Brain microvascular endothelial cell (primary cell): ENCODE measurements around the gene LAPTM5.
A peak's percentile ranks its signal among the peaks of the same experiment; 100 is the strongest.

Experiments used
- DNase-seq: peaks from one replicate; pipeline ENCODE4 v3.0.0-alpha.2; 2020
- H3K27ac ChIP-seq: fragments of 250-450 bp; sonication (Bioruptor Pico); 2 replicates; pipeline ENCODE4 v1.5.1; 2020; ENCODE audit warnings: mild to moderate bottlenecking, moderate library complexity
- H3K27me3 ChIP-seq: fragments of 250-450 bp; sonication (Bioruptor Pico); replicated peaks from 2 replicates; pipeline ENCODE4 v1.5.1; 2020; ENCODE audit warnings: mild to moderate bottlenecking
- H3K36me3 ChIP-seq: fragments of 250-450 bp; sonication (Bioruptor Pico); replicated peaks from 2 replicates; pipeline ENCODE4 v1.5.1; 2020; ENCODE audit warnings: mild to moderate bottlenecking
- H3K4me3 ChIP-seq: 2 replicates; pipeline ENCODE4 v1.5.1; 2011; ENCODE audit warnings: low read depth, mild to moderate bottlenecking, control low read depth, low read length, moderate library complexity
- in situ Hi-C: cut with HindIII; loops from 2 replicates; pipeline ENCODE4 v1.10.0; 2017; ENCODE audit warnings: low sequenced_read_pairs, low pct_ligation_motif_present
- TF ChIP-seq, protein P1 (sequence below): IDR thresholded peaks from 2 replicates; pipeline ENCODE4 v1.5.1; 2011; ENCODE audit warnings: low read depth, mild to moderate bottlenecking, moderate library complexity, low read length, control low read depth, inconsistent platforms; ENCODE audit errors: missing control alignments

The LAPTM5 gene

DNA sequence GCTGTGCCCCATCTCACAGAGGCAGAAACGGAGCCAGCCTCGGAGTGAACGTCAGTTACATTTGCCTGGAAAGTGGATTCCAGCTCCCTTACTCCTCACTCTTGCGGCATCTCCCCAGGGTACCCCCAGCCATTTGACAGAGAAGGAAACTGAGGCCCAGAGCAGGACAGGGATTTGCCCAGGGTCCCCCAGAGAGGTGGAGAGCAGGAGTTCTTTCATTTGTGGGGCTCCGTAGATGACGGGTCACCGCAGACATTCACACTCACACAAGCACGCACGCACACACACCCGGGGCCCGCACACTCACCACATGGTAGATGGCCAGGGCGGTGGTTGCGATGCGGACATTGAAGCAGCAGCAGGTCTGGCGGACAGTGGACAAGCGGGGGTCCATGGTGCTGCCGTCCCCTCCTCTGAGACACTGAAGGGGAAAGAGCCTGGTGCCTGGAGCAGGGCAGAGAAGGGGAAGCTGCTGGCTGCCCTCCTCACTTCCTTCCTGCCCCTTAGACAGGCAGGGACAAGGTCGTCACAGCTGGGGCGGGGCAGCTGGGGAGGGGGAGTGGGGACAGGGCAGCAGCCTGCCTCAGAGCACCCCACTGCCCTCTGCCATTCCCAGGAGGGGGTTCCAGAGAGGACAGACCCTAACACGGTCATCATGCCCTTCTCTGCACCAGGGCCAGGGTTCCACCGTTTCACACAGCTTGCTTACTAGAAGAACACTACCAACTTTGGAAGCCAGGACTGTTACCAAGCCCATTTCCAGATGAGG, at the start of gene LAPTM5:
Gene LAPTM5 (minus strand): TSS at position 423 of the 769 bp plus-strand sequence. CDS start 29 bp downstream, at position 394.
- no peak for DNase-seq
- Histone ChIP-seq H3K27ac (peak within 1 kb of the TSS; percentile 17), H3K27me3 (peaks cover 6% of the 10 kb centered on the region), H3K36me3 (no peaks in the 10 kb centered on the region), H3K4me3 (no peak within 1 kb of the TSS)
- TF ChIP-seq, protein P1, sequence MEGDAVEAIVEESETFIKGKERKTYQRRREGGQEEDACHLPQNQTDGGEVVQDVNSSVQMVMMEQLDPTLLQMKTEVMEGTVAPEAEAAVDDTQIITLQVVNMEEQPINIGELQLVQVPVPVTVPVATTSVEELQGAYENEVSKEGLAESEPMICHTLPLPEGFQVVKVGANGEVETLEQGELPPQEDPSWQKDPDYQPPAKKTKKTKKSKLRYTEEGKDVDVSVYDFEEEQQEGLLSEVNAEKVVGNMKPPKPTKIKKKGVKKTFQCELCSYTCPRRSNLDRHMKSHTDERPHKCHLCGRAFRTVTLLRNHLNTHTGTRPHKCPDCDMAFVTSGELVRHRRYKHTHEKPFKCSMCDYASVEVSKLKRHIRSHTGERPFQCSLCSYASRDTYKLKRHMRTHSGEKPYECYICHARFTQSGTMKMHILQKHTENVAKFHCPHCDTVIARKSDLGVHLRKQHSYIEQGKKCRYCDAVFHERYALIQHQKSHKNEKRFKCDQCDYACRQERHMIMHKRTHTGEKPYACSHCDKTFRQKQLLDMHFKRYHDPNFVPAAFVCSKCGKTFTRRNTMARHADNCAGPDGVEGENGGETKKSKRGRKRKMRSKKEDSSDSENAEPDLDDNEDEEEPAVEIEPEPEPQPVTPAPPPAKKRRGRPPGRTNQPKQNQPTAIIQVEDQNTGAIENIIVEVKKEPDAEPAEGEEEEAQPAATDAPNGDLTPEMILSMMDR = no peak
- in situ Hi-C loops = no loop called here

GRCh38 chr1:30806381-30807317, 49.1 kb upstream of the LAPTM5 start:
- Histone ChIP-seq H3K27ac (no peak overlapping the region), H3K36me3 (no peaks in the 10 kb centered on the region), H3K27me3 (no peaks in the 10 kb centered on the region), H3K4me3 (no peak overlapping the region)
- TF ChIP-seq, protein P1 = no peak
- in situ Hi-C loops = no loop called here
- no peak for DNase-seq

DNA sequence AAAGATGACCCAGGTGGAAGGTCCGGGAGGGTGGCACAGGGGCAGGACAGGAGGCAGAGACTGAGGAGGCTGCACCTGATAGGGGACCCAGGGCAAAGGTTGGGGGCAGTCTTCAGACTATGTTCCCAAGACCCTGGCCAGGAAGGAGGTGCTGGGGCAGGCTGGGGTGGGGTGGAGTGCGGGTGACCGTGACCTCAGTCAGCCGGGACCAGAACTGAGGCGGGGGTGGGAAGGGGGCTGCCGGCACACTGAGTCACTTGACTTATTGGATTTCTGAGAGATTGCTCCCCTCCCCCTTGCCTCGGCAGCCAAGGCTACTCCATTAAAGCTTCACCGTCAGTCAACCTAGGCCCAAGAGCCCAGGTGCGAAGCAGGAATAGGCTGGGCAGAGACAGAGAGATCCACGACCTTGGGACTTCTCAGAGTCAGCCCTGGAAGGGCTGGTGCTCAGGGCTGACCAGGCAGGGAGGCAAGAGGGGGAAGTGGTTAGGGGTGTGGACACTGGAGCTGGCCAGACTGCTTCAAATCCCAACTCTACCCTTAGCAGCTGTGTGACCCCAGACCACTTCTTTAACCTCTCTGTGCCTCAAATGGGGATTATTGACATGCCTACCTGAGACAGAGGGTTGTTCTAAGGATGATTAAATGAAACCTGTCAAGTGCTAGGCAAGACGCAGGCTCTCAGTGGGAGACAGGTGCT, 47.9 kb upstream of the LAPTM5 start:
- no peak overlapping the region for H3K4me3 ChIP-seq
- H3K36me3 ChIP-seq = no peaks in the 10 kb centered on the region
- no peak for DNase-seq
- H3K27me3 ChIP-seq = no peaks in the 10 kb centered on the region
- TF ChIP-seq, protein P1 = no peak
- no peak overlapping the region for H3K27ac ChIP-seq
- in situ Hi-C loops = no loop called here

DNA sequence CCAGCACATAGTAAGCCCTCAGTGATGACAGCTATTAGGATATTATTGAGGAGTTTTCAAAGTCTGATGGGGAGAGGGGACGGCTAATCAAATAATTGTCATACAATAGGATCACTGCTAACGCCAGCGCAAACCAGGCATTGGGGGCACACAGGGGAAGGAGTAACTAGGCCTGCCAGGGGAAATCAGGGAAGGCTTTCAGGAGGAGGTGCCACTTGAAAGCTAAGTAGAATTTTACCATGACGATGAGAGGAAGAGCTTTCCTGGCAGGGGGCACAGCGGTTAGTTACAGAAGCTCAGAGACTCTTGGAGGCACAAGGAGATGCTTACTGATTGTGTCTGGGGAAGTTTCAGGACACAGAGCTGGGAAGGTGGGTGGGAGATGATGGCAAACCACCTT, 47.2 kb upstream of the LAPTM5 start:
- in situ Hi-C loops = loop anchor here (5.0 kb wide), 1 partner anchor 107 kb away; no protein-coding TSS in a partner anchor
- no peaks in the 10 kb centered on the region for H3K36me3 ChIP-seq
- TF ChIP-seq, protein P1 = no peak
- H3K4me3 ChIP-seq = no peak overlapping the region
- no peaks in the 10 kb centered on the region for H3K27me3 ChIP-seq
- no peak overlapping the region for H3K27ac ChIP-seq
- DNase-seq = no peak

GRCh38 chr1:30804352-30804751, 46.8 kb upstream of the LAPTM5 start:
- H3K27ac ChIP-seq = no peak overlapping the region
- in situ Hi-C loops = loop anchor here (5.0 kb wide), 1 partner anchor 108 kb away; no protein-coding TSS in a partner anchor
- no peaks in the 10 kb centered on the region for H3K27me3 ChIP-seq
- H3K4me3 ChIP-seq = no peak overlapping the region
- TF ChIP-seq, protein P1 = no peak
- no peaks in the 10 kb centered on the region for H3K36me3 ChIP-seq
- no peak for DNase-seq
